ENCODE measurements around the gene XKR3. TPM values are rescaled to one million over a fixed set of nuclear protein-coding genes. Genes with fewer than 3 reads are reported as not detected.

The XKR3 gene
- total RNA-seq, 3 donors from 2014 or later = 0.16 TPM; not detected in 2

GRCh38 chr22:16847271-16847670, 22.1 kb upstream of the XKR3 start:
- no peaks in the 10 kb centered on the region for H3K36me3 ChIP-seq
- no peak for TF ChIP-seq POLR2A (IDR thresholded peaks at IDR 0.05)
- no peak for TF ChIP-seq CTCF (IDR thresholded peaks at IDR 0.05)
- intact Hi-C loops (cut with DNase I; ENCODE audit: low total_unique reads) = no loop called here
- no peak for DNase-seq (ENCODE audit: low spot score in 2 of 2)
- H3K4me3 ChIP-seq = no peak overlapping the region
- H3K27me3 ChIP-seq = no peaks in the 10 kb centered on the region
- H3K4me1 ChIP-seq = no peaks in the 10 kb centered on the region
- no peak overlapping the region for H3K27ac ChIP-seq
- peaks cover 11 to 17% of the 10 kb centered on the region in 2 donors for H3K9me3 ChIP-seq

GRCh38 chr22:16845881-16846280, 20.7 kb upstream of the XKR3 start:
- Histone ChIP-seq H3K9me3 (peaks cover 11 to 17% of the 10 kb centered on the region in 2 donors), H3K36me3 (no peaks in the 10 kb centered on the region), H3K4me1 (no peaks in the 10 kb centered on the region), H3K27ac (no peak overlapping the region), H3K4me3 (no peak overlapping the region), H3K27me3 (no peaks in the 10 kb centered on the region)
- intact Hi-C loops (cut with DNase I; ENCODE audit: low total_unique reads) = no loop called here
- TF ChIP-seq POLR2AphosphoS5 (IDR thresholded peaks at IDR 0.05) = no peak
- no peak for TF ChIP-seq POLR2A (IDR thresholded peaks at IDR 0.05)
- no peak for TF ChIP-seq CTCF (IDR thresholded peaks at IDR 0.05)
- no peak for DNase-seq (ENCODE audit: low spot score in 2 of 2)

GRCh38 chr22:16845465-16845864, 20.3 kb upstream of the XKR3 start:
- intact Hi-C loops (cut with DNase I; ENCODE audit: low total_unique reads) = no loop called here
- TF ChIP-seq POLR2AphosphoS5 (IDR thresholded peaks at IDR 0.05) (no peak), CTCF (IDR thresholded peaks at IDR 0.05) (no peak), POLR2A (IDR thresholded peaks at IDR 0.05) (no peak)
- DNase-seq (ENCODE audit: low spot score in 2 of 2) = no peak
- Histone ChIP-seq H3K36me3 (no peaks in the 10 kb centered on the region), H3K27ac (no peak overlapping the region), H3K4me1 (no peaks in the 10 kb centered on the region), H3K9me3 (peaks cover 11 to 17% of the 10 kb centered on the region in 2 donors), H3K27me3 (no peaks in the 10 kb centered on the region), H3K4me3 (no peak overlapping the region)

- TF ChIP-seq POLR2AphosphoS5 (IDR thresholded peaks at IDR 0.05) = no peak
- no peak for TF ChIP-seq CTCF (IDR thresholded peaks at IDR 0.05)
- no peak for TF ChIP-seq POLR2A (IDR thresholded peaks at IDR 0.05)
- Histone ChIP-seq H3K27ac (no peak overlapping the region), H3K36me3 (no peaks in the 10 kb centered on the region), H3K9me3 (peaks cover 11 to 17% of the 10 kb centered on the region in 2 donors), H3K27me3 (no peaks in the 10 kb centered on the region), H3K4me3 (no peak overlapping the region), H3K4me1 (no peaks in the 10 kb centered on the region)
- no peak for DNase-seq (ENCODE audit: low spot score in 2 of 2)
- intact Hi-C loops (cut with DNase I; ENCODE audit: low total_unique reads) = no loop called here
Measured at GRCh38 chr22:16844529-16844928, 19.3 kb upstream of the XKR3 start.

GRCh38 chr22:16838073-16838472, 12.9 kb upstream of the XKR3 start:
- no peak for DNase-seq (ENCODE audit: low spot score in 2 of 2)
- intact Hi-C loops (cut with DNase I; ENCODE audit: low total_unique reads) = no loop called here
- Histone ChIP-seq H3K36me3 (no peaks in the 10 kb centered on the region), H3K9me3 (no peaks in the 10 kb centered on the region), H3K27ac (no peak overlapping the region), H3K27me3 (no peaks in the 10 kb centered on the region), H3K4me3 (no peak overlapping the region), H3K4me1 (no peaks in the 10 kb centered on the region)
- TF ChIP-seq CTCF (IDR thresholded peaks at IDR 0.05) (no peak), POLR2AphosphoS5 (IDR thresholded peaks at IDR 0.05) (no peak), POLR2A (IDR thresholded peaks at IDR 0.05) (no peak)

All from breast epithelium (tissue), 4 donors.